GM10266 (cell line): ENCODE data around the gene CYTL1.
A peak's percentile ranks its signal among the peaks of the same experiment; 100 is the strongest.
"Not testable (repeated sequence)": the region's sequence is repeated elsewhere in the genome, so short reads cannot be mapped to it uniquely, and the experiment has no call there.

Source experiments
- DNase-seq: peaks from one replicate; pipeline ENCODE4 v3.0.0; 2012; ENCODE audit errors: extremely low spot score
- CTCF ChIP-seq: IDR thresholded peaks from 2 replicates; pipeline ENCODE4 v1.5.1; 2012; ENCODE audit warnings: mild to moderate bottlenecking, low read depth; ENCODE audit not compliant: control insufficient read depth, insufficient read depth; ENCODE audit errors: missing control alignments

CYTL1 gene

GRCh38 chr4:5003918-5004317 is 15.3 kb downstream of the CYTL1 start:
- TF ChIP-seq CTCF, result no peak
- no peak for DNase-seq

DNA sequence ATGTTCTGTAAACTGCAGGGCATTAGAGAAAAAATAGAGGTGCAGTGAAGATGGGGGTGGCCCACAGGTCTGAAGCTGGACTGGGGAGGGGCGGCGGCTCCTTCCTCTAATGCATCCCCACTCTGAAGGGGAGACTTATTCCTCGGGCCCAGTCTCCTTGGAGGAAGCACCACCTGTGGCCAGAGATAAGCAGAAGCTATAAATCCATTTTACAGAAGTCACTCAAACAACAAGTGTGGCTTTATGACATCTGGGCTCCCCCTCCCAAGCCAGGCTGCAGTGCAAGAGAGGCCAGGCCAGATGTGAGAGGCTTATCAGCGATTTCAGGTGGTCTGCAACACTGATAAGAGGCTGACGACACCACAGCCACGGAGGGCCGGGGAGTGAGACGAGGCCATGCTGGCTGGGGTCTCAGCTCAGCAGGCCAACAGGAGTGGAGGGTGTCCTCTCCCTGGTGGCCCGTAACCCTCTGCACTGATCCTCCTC is 15.8 kb downstream of the CYTL1 start:
- TF ChIP-seq CTCF, result no peak
- DNase-seq, result no peak

DNA sequence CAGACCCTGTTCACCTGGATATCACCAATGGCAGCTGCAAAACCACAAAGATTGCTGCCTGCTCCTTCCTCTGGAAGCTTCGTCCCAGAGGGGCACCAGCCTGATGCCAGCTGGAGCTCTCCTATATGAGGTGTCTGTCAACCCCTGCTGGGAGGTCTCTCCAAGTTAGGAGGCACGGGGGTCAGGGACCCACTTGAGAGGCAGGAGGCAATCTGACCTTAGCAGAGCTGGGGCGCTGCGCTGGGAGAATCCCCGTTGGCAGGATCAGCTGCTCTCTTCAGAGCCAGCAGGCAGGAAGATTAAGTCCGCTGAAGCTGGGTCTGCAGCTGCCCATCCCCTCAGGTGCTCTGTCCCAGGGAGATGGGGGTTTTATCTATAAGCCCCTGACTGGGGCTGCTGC is 17.6 kb downstream of the CYTL1 start:
- not testable (repeated sequence) for DNase-seq

- not testable (repeated sequence) for DNase-seq
These were observed 22.3 kb downstream of the CYTL1 start for GRCh38 chr4:4996935-4997334.

DNA sequence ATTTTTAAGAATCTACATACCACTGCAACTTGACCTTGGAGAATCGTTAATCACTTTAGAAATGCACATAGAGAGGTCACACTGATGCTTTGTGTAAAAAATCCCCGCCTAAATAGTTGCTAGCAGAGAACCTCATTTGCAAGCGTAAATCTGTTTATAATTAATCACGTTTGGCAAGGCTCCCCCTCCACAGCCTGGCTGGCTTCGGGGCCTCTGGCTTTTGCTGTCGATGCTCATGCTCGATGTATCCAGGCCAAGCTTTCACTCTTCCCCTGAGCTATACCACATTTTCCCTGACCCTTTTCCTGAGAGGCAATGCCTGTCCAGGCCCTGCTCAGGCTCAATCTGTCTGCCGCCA is 23.4 kb downstream of the CYTL1 start:
- TF ChIP-seq CTCF, result no peak
- no peak for DNase-seq

DNA sequence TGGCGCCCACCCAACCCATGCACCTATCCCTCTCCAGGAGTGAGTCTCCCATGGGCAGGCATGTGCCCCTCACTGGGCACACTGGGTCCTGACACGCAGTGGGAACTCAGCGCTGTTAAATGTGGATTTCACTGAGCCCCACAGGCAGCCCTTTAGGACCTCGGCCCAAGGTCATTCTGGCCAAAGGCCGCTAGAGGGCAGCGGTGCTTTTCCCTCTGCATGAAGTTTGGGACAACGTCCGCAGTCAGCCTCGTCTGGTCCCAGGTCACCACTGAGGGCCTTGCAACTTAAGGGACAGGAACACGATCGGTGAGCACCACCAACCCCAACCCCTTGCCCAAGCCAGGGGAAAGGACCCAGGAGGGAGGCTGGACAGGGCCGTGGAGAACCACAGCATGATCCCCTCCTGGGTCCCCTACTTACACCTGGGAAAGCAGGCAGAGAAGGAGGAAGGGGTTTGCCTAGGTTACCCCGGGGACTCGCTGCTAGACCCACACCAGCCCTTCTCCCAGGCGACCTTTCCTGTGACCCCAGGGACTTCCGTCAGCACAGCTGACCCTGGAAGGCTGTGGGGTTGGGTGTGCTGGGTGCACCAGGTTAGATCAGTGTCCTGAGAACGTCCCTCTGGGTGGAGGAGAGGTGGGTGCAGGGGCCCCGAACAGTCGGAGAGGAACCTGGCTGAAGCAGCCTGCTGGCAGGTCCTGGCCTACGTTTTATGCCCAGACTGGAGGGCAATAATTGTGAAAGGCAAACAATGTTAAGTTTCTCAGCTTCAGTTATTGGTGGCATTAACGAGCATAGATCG is 24.0 kb downstream of the CYTL1 start:
- DNase-seq, result peak; percentile 73
- TF ChIP-seq CTCF, result peak; percentile 86

GRCh38 chr4:4994312-4995097 is 24.8 kb downstream of the CYTL1 start:
- no peak for TF ChIP-seq CTCF
- DNase-seq, result no peak

DNA sequence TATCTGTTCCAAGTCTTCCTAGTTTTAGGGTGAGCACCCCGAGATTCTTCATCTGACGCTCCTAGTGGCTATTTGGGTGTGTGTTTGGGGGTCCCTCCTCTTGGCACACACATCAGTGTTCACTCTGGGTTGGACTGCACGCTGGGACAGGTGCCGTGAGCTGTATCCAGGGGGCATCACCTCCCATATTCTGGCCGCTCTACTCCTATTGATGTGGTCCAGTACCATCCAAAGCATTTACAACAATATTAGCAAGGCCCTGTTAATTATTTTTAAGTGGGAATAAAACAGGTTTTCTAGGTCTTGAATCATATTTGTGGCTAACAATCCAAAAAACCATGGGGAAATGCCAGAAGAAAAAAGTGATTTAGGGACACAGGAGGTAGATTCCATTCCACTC is 26.4 kb downstream of the CYTL1 start:
- no peak for DNase-seq
- no peak for TF ChIP-seq CTCF
